ENCODE results near the gene ZNF318. TPM values are rescaled to one million over a fixed set of nuclear protein-coding genes. Genes with fewer than 3 reads are reported as not detected.

Gene ZNF318
- total RNA-seq, 6 experiments from 2014 or later = 8.8 to 13.3 (median 9.1) TPM

DNA sequence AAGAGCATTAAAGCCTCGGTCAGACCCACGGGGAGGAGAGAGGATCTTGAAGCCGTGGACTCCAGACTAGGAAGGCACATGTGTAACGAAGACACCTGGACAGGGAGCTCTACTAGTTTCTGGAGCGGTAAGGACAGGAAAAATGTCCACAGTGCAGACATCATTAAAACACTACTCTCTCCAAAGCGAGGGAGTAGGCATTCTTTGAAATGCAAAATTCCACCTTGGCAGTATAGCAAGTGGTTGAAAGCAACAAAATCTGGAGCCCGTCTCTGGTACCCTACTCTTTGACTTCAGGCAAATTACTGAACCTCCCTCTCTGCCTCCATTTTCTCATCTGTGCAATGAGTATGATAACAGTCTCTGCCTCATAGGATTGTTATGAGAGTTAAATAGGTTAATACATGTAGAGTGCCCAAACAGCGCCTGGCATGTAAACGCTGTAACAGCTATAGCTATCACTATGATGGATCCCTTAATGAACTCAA is 60.4 kb downstream of the ZNF318 start:
- WGBS (ENCODE audit: insufficient coverage, low coverage, low lambda C conversion rate, missing lambda C conversion rate) = 32% methylated on average over 8 of the region's 9 CpGs
- no peak for ATAC-seq
- intact Hi-C loops (cut with DNase I) = no loop called here
- Histone ChIP-seq H3K27me3 (no peaks in the 10 kb centered on the region), H3K4me3 (peak overlapping the region; percentile 29 to 47 (median 31)), H3K36me3 (peaks cover 0 to 9% (median 3%) of the 10 kb centered on the region in 4 donors), H3K4me1 (peaks cover 0 to 26% (median 0%) of the 10 kb centered on the region in 4 donors), H3K9me3 (no peaks in the 10 kb centered on the region), H3K27ac (peak overlapping the region in 1 of 3 donors; percentile 33)
- no peak for DNase-seq
- TF ChIP-seq, protein P1, sequence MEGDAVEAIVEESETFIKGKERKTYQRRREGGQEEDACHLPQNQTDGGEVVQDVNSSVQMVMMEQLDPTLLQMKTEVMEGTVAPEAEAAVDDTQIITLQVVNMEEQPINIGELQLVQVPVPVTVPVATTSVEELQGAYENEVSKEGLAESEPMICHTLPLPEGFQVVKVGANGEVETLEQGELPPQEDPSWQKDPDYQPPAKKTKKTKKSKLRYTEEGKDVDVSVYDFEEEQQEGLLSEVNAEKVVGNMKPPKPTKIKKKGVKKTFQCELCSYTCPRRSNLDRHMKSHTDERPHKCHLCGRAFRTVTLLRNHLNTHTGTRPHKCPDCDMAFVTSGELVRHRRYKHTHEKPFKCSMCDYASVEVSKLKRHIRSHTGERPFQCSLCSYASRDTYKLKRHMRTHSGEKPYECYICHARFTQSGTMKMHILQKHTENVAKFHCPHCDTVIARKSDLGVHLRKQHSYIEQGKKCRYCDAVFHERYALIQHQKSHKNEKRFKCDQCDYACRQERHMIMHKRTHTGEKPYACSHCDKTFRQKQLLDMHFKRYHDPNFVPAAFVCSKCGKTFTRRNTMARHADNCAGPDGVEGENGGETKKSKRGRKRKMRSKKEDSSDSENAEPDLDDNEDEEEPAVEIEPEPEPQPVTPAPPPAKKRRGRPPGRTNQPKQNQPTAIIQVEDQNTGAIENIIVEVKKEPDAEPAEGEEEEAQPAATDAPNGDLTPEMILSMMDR (IDR thresholded peaks at IDR 0.05) = no peak
- no peak for TF ChIP-seq POLR2A (IDR thresholded peaks at IDR 0.05)

DNA sequence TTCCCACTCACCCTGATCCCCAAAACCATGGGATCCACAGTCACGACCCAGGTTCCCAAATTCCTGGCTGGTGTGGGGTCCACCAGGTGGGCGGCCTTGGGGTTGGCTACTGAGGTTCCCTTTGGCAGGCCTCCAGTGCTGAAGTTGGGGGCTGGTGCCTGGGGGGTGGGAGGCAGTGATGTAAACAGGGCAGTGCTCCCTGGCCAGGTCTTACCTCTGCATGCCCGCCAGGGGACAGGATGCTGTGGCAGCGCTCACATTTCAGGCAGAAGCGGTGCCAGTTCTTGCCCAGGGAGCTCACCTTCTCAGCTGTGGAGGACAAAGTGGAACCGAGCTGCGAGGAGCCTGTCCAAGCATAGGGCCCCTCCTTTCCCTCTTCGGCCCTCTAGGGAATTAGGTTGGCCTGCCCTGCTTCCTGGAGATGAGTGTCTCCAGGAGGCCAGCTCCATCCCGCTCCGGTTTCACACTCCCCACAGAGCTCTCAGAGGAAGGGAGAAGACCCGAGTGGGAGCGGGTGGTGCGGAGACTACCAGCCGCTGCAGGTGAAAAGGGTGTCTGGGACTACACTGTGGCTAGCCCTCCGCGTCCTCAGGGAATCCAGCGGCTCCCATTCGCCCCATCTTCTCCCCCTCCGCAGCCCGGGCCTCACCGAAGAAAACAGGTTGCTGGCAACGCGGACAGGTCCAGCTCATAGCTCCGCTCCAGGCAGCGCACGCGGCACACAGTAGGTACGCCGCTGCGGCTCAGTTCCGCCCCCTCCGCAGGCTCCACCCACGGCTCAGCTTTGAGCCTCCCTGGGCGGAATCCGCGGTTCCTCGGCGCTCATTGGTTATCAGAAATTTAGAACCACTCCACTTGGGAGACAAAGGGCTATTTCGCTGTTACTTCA is 61.1 kb downstream of the ZNF318 start, which contains the start of gene CRIP3:
TSS of gene CRIP3 (minus strand) at position 726 of the 889 bp plus-strand sequence. CDS start at position 692, 34 bp downstream.
- H3K4me3 ChIP-seq = peak within 1 kb of the TSS; percentile 29 to 47 (median 31)
- intact Hi-C loops (cut with DNase I) = no loop called here
- DNase-seq (peak; percentile 78 to 82 (median 81)), ATAC-seq (peak; percentile 62 to 75 (median 68))
- 2% methylated on average over 14 of the region's 39 CpGs for WGBS (ENCODE audit: insufficient coverage, low coverage, low lambda C conversion rate, missing lambda C conversion rate)
- peaks cover 0 to 28% (median 0%) of the 10 kb centered on the region in 4 donors for H3K4me1 ChIP-seq
- H3K27ac ChIP-seq = peak within 1 kb of the TSS; percentile 33 to 43 (median 42)
- H3K9me3 ChIP-seq = no peaks in the 10 kb centered on the region
- peak; percentile 48 for TF ChIP-seq POLR2A (IDR thresholded peaks at IDR 0.05)
- TF ChIP-seq, protein P1 (IDR thresholded peaks at IDR 0.05) = peak; percentile 51 to 68 (median 54)
- H3K27me3 ChIP-seq = no peaks in the 10 kb centered on the region
- H3K36me3 ChIP-seq = peaks cover 0 to 15% (median 7%) of the 10 kb centered on the region in 4 donors

DNA sequence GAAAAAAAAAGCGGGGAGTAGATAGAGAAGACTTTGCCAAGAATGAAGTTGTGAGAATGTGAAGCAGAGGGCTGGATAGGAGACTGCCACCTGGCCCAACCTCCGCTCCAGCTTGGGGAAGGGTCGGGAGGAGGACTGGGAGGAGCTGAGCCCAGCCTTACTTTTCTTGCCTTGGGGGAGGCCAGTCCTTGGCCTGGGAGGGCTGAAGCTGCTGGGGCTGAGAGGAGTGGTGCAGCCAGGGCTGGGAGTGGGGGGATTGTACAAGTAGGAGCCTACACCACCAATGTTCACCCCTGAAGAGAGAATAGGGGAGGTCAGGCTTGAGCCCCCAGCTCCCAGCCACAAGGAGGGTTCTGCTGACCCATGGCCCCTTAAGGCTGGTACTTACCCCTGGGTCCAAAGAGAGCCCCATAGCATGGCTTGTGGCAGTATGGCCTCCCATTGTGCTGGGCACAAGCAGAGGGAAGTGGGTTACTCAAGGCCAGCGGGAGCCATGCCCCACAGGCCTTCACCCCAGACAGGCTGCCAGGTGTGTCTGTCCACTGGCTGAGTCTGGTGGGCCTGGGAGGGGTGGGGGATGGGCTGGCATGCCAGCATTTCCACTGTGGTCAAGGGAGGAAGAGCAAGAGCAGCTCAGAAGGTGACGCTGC is 61.9 kb downstream of the ZNF318 start:
- intact Hi-C loops (cut with DNase I) = no loop called here
- ATAC-seq (peak; percentile 44 to 70 (median 50)), DNase-seq (peak; percentile 71 to 86 (median 74))
- H3K27ac ChIP-seq = peak overlapping the region; percentile 33 to 43 (median 42)
- peaks cover 0 to 28% (median 0%) of the 10 kb centered on the region in 4 donors for H3K4me1 ChIP-seq
- no peaks in the 10 kb centered on the region for H3K9me3 ChIP-seq
- peaks cover 0 to 22% (median 11%) of the 10 kb centered on the region in 4 donors for H3K36me3 ChIP-seq
- H3K27me3 ChIP-seq = no peaks in the 10 kb centered on the region
- 33% methylated on average over 3 of the region's 5 CpGs for WGBS (ENCODE audit: insufficient coverage, low coverage, low lambda C conversion rate, missing lambda C conversion rate)
- TF ChIP-seq, protein P1 (IDR thresholded peaks at IDR 0.05) = no peak
- TF ChIP-seq POLR2A (IDR thresholded peaks at IDR 0.05) = peak; percentile 29
- H3K4me3 ChIP-seq = no peak overlapping the region

DNA sequence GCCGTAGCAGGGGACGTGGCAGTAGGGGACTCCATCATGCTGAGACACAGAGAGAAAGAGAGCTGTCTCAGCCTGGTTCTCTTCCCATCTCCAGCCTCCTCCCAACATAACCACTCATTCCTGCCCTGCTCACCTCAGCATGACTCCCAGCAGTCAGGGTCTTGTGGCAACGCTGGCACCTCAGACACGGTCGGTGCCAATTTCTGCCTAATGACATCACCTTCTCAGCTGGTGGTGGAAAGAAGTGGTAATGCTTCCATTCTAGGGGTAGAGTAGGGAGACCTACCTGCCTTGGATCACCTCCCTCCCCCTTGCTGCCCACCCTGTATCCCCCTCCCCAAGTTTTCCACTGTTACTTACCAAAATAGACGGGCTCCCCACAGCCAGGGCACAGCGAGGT is 63.4 kb downstream of the ZNF318 start:
- DNase-seq = no peak
- WGBS (ENCODE audit: insufficient coverage, low coverage, low lambda C conversion rate, missing lambda C conversion rate) = 33% methylated on average over 2 of the region's 7 CpGs
- peak overlapping the region; percentile 43 to 67 (median 47) for H3K27ac ChIP-seq
- peaks cover 0 to 35% (median 18%) of the 10 kb centered on the region in 4 donors for H3K36me3 ChIP-seq
- intact Hi-C loops (cut with DNase I) = no loop called here
- peaks cover 0 to 41% (median 2%) of the 10 kb centered on the region in 4 donors for H3K4me1 ChIP-seq
- peak; percentile 21 to 36 (median 28) for ATAC-seq
- no peaks in the 10 kb centered on the region for H3K27me3 ChIP-seq
- H3K4me3 ChIP-seq = no peak overlapping the region
- H3K9me3 ChIP-seq = no peaks in the 10 kb centered on the region
- TF ChIP-seq, protein P1 (IDR thresholded peaks at IDR 0.05) = no peak
- no peak for TF ChIP-seq POLR2A (IDR thresholded peaks at IDR 0.05)
